ENCODE data around the gene ATXN7L1. TPM values are rescaled to one million over a fixed set of nuclear protein-coding genes. Genes with fewer than 3 reads are reported as not detected.
A peak's percentile ranks its signal among the peaks of the same experiment; 100 is the strongest.

The ATXN7L1 gene
- polyA plus RNA-seq, 4 donors, result 9.7 to 50.8 (median 26.7) TPM

DNA sequence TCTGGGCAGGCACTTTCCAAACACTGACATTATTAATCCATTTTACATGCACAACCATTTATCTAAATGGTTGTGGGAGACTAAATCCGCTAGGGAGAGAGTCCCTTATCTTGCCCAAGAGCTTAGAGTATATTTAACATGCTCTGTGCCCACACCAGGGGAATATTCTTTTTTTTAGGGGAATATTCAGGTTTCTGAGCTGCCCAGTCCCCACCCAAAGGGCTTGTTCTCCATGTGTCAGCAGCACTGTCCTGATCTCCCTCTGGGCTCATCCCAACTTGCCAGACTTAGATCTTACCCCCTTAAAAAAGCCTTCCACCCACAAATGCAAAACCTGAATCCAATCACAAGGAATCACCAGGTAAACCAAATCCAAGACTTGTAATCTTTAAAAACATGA is 132.1 kb downstream of the ATXN7L1 start:
- Histone ChIP-seq H3K27ac (ENCODE audit: low read depth in 1 of 3, low read length in 2 of 3) (no peak overlapping the region), H3K4me1 (ENCODE audit: control insufficient read depth in 3 of 3, insufficient read depth in 2 of 3, low read depth in 1 of 3, low read length in 2 of 3) (no peaks in the 10 kb centered on the region), H3K4me3 (ENCODE audit: low read depth in 1 of 3, low read length in 3 of 3) (no peak overlapping the region), H3K9me3 (ENCODE audit: control insufficient read depth in 2 of 2, insufficient read depth in 1 of 2, low read depth in 1 of 2, low read length in 1 of 2) (no peaks in the 10 kb centered on the region), H3K27me3 (ENCODE audit: control insufficient read depth in 3 of 3, insufficient read depth in 3 of 3, low read length in 3 of 3) (no peaks in the 10 kb centered on the region), H3K36me3 (ENCODE audit: control insufficient read depth in 3 of 3, insufficient read depth in 2 of 3, low read depth in 1 of 3, low read length in 3 of 3) (peaks cover 0 to 17% (median 0%) of the 10 kb centered on the region in 3 donors)
- FAIRE-seq, result no peak
- no peak for DNase-seq
- WGBS, 3 donors, result 96 to 100% (median 100%) methylated on average over 1 of the region's 1 CpG

DNA sequence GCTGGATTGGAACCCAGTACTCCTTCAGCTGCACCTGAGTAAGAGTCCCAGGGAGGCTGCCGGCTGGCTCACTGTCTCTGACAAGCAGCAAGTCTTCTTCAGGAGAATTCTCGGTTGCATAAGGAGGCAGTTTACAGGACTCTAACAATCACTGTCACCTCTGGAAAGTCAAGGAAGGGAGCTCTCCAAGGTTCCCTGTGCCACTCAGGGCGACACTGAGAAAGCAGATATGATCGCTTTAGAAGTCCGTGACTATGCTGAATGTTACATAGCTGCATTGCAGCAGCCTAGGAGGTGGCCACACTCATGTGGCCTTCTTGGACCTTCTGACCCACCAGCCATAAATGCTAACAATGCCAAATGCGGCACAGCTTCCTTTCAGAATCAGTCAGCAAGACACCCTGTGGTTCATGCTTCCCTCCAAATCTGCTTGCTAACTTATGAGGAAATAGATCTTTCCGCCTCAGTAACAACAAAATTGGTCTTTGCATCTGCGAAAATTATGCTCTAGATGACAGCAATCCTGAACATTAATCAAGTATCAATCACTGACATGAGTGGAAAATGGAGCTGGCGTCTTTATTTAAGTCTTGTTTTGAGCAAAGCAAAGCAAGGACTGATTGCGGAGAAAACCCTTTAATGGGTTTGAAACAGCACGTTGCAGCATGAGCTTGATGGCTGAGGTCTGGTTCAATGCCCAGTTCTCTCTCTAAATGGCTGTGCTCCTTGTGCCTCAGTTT is 132.9 kb downstream of the ATXN7L1 start:
- no peaks in the 10 kb centered on the region for H3K9me3 ChIP-seq (ENCODE audit: control insufficient read depth in 2 of 2, insufficient read depth in 1 of 2, low read depth in 1 of 2, low read length in 1 of 2)
- no peaks in the 10 kb centered on the region for H3K4me1 ChIP-seq (ENCODE audit: control insufficient read depth in 3 of 3, insufficient read depth in 2 of 3, low read depth in 1 of 3, low read length in 2 of 3)
- H3K36me3 ChIP-seq (ENCODE audit: control insufficient read depth in 3 of 3, insufficient read depth in 2 of 3, low read depth in 1 of 3, low read length in 3 of 3), result peaks cover 0 to 13% (median 0%) of the 10 kb centered on the region in 3 donors
- H3K27ac ChIP-seq (ENCODE audit: low read depth in 1 of 3, low read length in 2 of 3), result no peak overlapping the region
- no peak overlapping the region for H3K4me3 ChIP-seq (ENCODE audit: low read depth in 1 of 3, low read length in 3 of 3)
- DNase-seq, result no peak
- no peak for FAIRE-seq
- H3K27me3 ChIP-seq (ENCODE audit: control insufficient read depth in 3 of 3, insufficient read depth in 3 of 3, low read length in 3 of 3), result no peaks in the 10 kb centered on the region
- 80 to 94% (median 84%) methylated on average over 11 of the region's 11 CpGs for WGBS, 3 donors

DNA sequence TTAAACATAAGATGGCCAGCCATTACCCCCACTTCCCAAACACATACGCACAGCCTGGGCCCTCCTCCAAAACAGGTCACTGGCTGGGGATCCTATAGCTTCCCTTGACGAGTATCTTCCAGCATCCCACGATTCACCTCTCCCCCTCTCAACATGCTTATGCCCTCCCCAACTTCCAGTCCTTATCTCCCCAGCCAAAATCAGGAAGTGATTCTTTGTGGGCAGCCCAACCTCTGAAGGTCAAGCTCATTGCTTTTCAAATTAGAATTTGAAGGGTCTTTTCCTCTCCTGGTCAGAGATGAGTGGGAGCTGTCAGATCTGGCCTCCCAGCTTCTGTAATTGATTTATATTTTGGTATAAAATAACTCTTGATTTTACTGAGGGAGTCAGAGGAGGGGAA is 133.6 kb downstream of the ATXN7L1 start:
- WGBS, 3 donors, result 67 to 86% (median 77%) methylated on average over 3 of the region's 3 CpGs
- FAIRE-seq, result no peak
- H3K4me3 ChIP-seq (ENCODE audit: low read depth in 1 of 3, low read length in 3 of 3), result no peak overlapping the region
- peaks cover 0 to 9% (median 0%) of the 10 kb centered on the region in 3 donors for H3K36me3 ChIP-seq (ENCODE audit: control insufficient read depth in 3 of 3, insufficient read depth in 2 of 3, low read depth in 1 of 3, low read length in 3 of 3)
- no peaks in the 10 kb centered on the region for H3K9me3 ChIP-seq (ENCODE audit: control insufficient read depth in 2 of 2, insufficient read depth in 1 of 2, low read depth in 1 of 2, low read length in 1 of 2)
- DNase-seq, result no peak
- no peaks in the 10 kb centered on the region for H3K27me3 ChIP-seq (ENCODE audit: control insufficient read depth in 3 of 3, insufficient read depth in 3 of 3, low read length in 3 of 3)
- H3K27ac ChIP-seq (ENCODE audit: low read depth in 1 of 3, low read length in 2 of 3), result no peak overlapping the region
- no peaks in the 10 kb centered on the region for H3K4me1 ChIP-seq (ENCODE audit: control insufficient read depth in 3 of 3, insufficient read depth in 2 of 3, low read depth in 1 of 3, low read length in 2 of 3)

DNA sequence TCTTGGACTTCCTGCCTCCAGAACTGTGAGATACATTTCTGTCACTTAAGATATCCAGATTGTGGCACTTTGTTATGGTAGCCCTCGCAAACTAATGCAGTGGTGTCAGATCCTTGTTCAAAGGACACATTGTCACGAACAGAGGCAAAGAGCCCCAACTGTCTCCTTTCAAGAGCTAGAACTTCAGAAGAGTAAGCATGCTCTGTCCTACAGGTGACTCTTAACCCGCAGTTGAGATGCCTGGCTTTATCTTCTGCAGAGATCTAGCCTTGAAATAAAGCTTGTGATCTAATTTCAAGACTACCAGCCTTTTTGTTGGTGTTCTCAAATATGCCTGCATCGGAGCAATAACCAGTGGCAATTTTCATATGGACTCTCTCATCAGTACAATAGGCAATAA is 134.4 kb downstream of the ATXN7L1 start:
- Histone ChIP-seq H3K4me1 (ENCODE audit: control insufficient read depth in 3 of 3, insufficient read depth in 2 of 3, low read depth in 1 of 3, low read length in 2 of 3) (no peaks in the 10 kb centered on the region), H3K36me3 (ENCODE audit: control insufficient read depth in 3 of 3, insufficient read depth in 2 of 3, low read depth in 1 of 3, low read length in 3 of 3) (peaks cover 0 to 5% (median 0%) of the 10 kb centered on the region in 3 donors), H3K27me3 (ENCODE audit: control insufficient read depth in 3 of 3, insufficient read depth in 3 of 3, low read length in 3 of 3) (no peaks in the 10 kb centered on the region), H3K9me3 (ENCODE audit: control insufficient read depth in 2 of 2, insufficient read depth in 1 of 2, low read depth in 1 of 2, low read length in 1 of 2) (no peaks in the 10 kb centered on the region), H3K27ac (ENCODE audit: low read depth in 1 of 3, low read length in 2 of 3) (no peak overlapping the region), H3K4me3 (ENCODE audit: low read depth in 1 of 3, low read length in 3 of 3) (no peak overlapping the region)
- no peak for FAIRE-seq
- 88 to 94% (median 89%) methylated on average over 4 of the region's 4 CpGs for WGBS, 3 donors
- DNase-seq, result no peak

DNA sequence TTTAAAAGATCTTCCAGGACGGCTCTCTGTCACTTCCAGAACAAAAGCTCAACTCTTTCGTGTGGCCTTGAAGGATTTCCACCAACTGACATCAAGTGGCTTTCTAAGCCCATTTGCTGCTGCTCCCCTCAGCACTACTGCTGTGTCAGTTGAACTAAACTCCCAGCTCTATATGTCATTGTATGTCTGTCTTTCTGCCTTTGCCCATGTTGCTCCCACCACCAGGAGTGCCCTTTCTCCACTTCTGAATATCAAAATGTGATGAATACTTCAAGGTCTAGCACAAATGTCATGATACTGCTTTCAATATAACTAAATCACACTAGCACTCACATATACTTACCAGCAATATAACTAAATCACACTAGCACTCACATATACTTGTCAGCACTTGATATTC is 138.3 kb downstream of the ATXN7L1 start:
- H3K4me1 ChIP-seq (ENCODE audit: control insufficient read depth in 3 of 3, insufficient read depth in 2 of 3, low read depth in 1 of 3, low read length in 2 of 3), result no peaks in the 10 kb centered on the region
- H3K27me3 ChIP-seq (ENCODE audit: control insufficient read depth in 3 of 3, insufficient read depth in 3 of 3, low read length in 3 of 3), result no peaks in the 10 kb centered on the region
- H3K4me3 ChIP-seq (ENCODE audit: low read depth in 1 of 3, low read length in 3 of 3), result no peak overlapping the region
- H3K27ac ChIP-seq (ENCODE audit: low read depth in 1 of 3, low read length in 2 of 3), result no peak overlapping the region
- DNase-seq, result no peak
- no peaks in the 10 kb centered on the region for H3K9me3 ChIP-seq (ENCODE audit: control insufficient read depth in 2 of 2, insufficient read depth in 1 of 2, low read depth in 1 of 2, low read length in 1 of 2)
- 88 to 97% (median 92%) methylated on average over 2 of the region's 2 CpGs for WGBS, 3 donors
- no peak for FAIRE-seq
- H3K36me3 ChIP-seq (ENCODE audit: control insufficient read depth in 3 of 3, insufficient read depth in 2 of 3, low read depth in 1 of 3, low read length in 3 of 3), result peaks cover 0 to 5% (median 0%) of the 10 kb centered on the region in 3 donors

DNA sequence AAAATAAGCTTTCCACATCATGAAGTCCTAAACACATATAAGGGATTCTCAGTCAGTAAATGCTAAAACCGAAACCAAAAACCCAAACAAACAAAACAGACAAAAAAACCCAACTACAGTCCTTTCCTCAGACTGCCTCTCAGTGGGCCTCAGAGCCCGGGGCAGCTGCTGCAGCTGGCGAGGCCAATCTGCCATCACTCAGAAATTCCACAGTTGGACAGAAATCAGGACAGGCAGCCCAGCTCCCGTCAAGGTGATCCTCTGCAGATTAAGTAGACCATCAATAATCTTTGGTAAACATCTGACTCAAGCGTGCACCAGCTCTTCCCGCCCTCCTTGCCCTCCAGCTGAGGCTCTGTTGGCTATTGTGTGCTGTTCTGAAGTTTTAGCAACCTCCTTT is 142.2 kb downstream of the ATXN7L1 start:
- no peak for DNase-seq
- Histone ChIP-seq H3K27me3 (ENCODE audit: control insufficient read depth in 3 of 3, insufficient read depth in 3 of 3, low read length in 3 of 3) (no peaks in the 10 kb centered on the region), H3K27ac (ENCODE audit: low read depth in 1 of 3, low read length in 2 of 3) (no peak overlapping the region), H3K4me1 (ENCODE audit: control insufficient read depth in 3 of 3, insufficient read depth in 2 of 3, low read depth in 1 of 3, low read length in 2 of 3) (no peaks in the 10 kb centered on the region), H3K4me3 (ENCODE audit: low read depth in 1 of 3, low read length in 3 of 3) (no peak overlapping the region), H3K9me3 (ENCODE audit: control insufficient read depth in 2 of 2, insufficient read depth in 1 of 2, low read depth in 1 of 2, low read length in 1 of 2) (no peaks in the 10 kb centered on the region), H3K36me3 (ENCODE audit: control insufficient read depth in 3 of 3, insufficient read depth in 2 of 3, low read depth in 1 of 3, low read length in 3 of 3) (no peaks in the 10 kb centered on the region)
- FAIRE-seq, result no peak
- WGBS, 3 donors, result 64 to 79% (median 75%) methylated on average over 6 of the region's 6 CpGs

DNA sequence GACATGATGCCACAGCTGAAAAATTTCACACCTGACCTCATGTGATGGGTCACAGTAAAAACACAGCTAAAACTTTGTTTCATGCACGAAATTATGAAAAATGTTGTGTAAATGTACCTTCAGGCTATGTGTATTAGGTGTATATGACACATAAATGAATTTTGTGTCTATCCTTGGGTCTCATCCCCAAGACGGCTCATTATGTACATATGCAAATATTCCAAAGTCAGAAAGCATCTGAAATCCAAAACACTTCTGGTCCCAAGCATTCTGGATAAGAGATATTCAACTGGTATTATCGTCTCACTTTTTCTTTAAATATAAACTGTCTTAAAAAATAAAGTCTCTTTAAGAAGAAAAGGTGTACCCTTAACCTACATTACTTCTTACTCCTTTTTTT is 145.4 kb downstream of the ATXN7L1 start:
- Histone ChIP-seq H3K27me3 (ENCODE audit: control insufficient read depth in 3 of 3, insufficient read depth in 3 of 3, low read length in 3 of 3) (no peaks in the 10 kb centered on the region), H3K36me3 (ENCODE audit: control insufficient read depth in 3 of 3, insufficient read depth in 2 of 3, low read depth in 1 of 3, low read length in 3 of 3) (peaks cover 0 to 5% (median 0%) of the 10 kb centered on the region in 3 donors), H3K4me3 (ENCODE audit: low read depth in 1 of 3, low read length in 3 of 3) (no peak overlapping the region), H3K9me3 (ENCODE audit: control insufficient read depth in 2 of 2, insufficient read depth in 1 of 2, low read depth in 1 of 2, low read length in 1 of 2) (no peaks in the 10 kb centered on the region), H3K27ac (ENCODE audit: low read depth in 1 of 3, low read length in 2 of 3) (no peak overlapping the region), H3K4me1 (ENCODE audit: control insufficient read depth in 3 of 3, insufficient read depth in 2 of 3, low read depth in 1 of 3, low read length in 2 of 3) (no peaks in the 10 kb centered on the region)
- 93 to 95% (median 94%) methylated on average over 3 of the region's 3 CpGs for WGBS, 3 donors
- DNase-seq, result no peak
- no peak for FAIRE-seq

DNA sequence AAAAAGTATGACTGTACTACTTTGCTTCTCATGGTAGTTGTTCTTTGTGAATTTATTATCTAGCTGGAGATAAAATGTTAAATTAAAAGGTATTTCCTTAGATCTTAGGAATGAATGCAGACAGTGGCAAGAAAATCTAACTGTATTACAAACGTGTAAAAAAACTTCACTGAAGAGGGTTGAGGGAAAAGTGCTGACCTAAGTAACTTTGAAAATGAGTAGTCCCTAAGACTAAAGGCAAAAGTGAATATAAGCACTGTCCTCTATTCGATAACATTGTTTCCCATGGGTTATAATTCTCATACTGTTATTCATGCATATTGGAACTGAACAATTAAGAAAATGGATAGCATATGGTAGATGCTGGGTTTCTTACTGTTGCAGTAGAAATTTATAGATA is 148.4 kb downstream of the ATXN7L1 start:
- H3K4me1 ChIP-seq (ENCODE audit: control insufficient read depth in 3 of 3, insufficient read depth in 2 of 3, low read depth in 1 of 3, low read length in 2 of 3), result no peaks in the 10 kb centered on the region
- WGBS, 3 donors, result 83 to 92% (median 85%) methylated on average over 2 of the region's 2 CpGs
- H3K4me3 ChIP-seq (ENCODE audit: low read depth in 1 of 3, low read length in 3 of 3), result no peak overlapping the region
- DNase-seq (peak in 1 of 2 donors; percentile 3), FAIRE-seq (no peak)
- peaks cover 0 to 5% (median 0%) of the 10 kb centered on the region in 3 donors for H3K36me3 ChIP-seq (ENCODE audit: control insufficient read depth in 3 of 3, insufficient read depth in 2 of 3, low read depth in 1 of 3, low read length in 3 of 3)
- no peaks in the 10 kb centered on the region for H3K27me3 ChIP-seq (ENCODE audit: control insufficient read depth in 3 of 3, insufficient read depth in 3 of 3, low read length in 3 of 3)
- H3K9me3 ChIP-seq (ENCODE audit: control insufficient read depth in 2 of 2, insufficient read depth in 1 of 2, low read depth in 1 of 2, low read length in 1 of 2), result no peaks in the 10 kb centered on the region
- no peak overlapping the region for H3K27ac ChIP-seq (ENCODE audit: low read depth in 1 of 3, low read length in 2 of 3)

DNA sequence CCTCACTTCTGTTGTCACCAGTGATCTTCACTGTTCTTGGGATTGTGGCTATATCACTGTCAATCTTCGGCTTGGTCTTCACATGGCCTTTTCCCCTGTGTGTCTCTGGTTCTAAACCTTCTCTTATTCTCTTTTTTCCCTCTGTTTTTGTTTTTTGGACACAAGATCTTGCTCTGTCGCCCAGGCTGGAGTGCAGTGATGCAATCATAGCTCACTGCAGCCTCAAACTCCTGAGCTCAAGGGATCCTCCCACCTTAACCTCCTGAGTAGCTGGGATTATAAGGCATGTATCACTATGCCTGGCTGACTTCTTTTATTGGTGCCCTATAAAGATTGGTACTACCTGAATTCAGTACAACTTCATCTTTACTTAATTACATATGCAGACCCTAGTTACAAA is 151.7 kb downstream of the ATXN7L1 start:
- no peak for DNase-seq
- Histone ChIP-seq H3K4me1 (ENCODE audit: control insufficient read depth in 3 of 3, insufficient read depth in 2 of 3, low read depth in 1 of 3, low read length in 2 of 3) (no peaks in the 10 kb centered on the region), H3K27me3 (ENCODE audit: control insufficient read depth in 3 of 3, insufficient read depth in 3 of 3, low read length in 3 of 3) (no peaks in the 10 kb centered on the region), H3K36me3 (ENCODE audit: control insufficient read depth in 3 of 3, insufficient read depth in 2 of 3, low read depth in 1 of 3, low read length in 3 of 3) (peaks cover 0 to 10% (median 0%) of the 10 kb centered on the region in 3 donors), H3K27ac (ENCODE audit: low read depth in 1 of 3, low read length in 2 of 3) (no peak overlapping the region), H3K4me3 (ENCODE audit: low read depth in 1 of 3, low read length in 3 of 3) (no peak overlapping the region), H3K9me3 (ENCODE audit: control insufficient read depth in 2 of 2, insufficient read depth in 1 of 2, low read depth in 1 of 2, low read length in 1 of 2) (no peaks in the 10 kb centered on the region)
- FAIRE-seq, result no peak
- 84 to 92% (median 91%) methylated on average over 2 of the region's 2 CpGs for WGBS, 3 donors
